CD4-positive, alpha-beta T cell treated with Interleukin-2 at 100 ng/mL for 4 hours (primary cell): ENCODE data around the gene PPP2CA.
"Not testable (repeated sequence)": the region's sequence is repeated elsewhere in the genome, so short reads cannot be mapped to it uniquely, and the experiment has no call there.

ENCODE experiments used
- DNase-seq: peaks from one replicate; pipeline ENCODE4 v3.0.0-alpha.2; 2020; ENCODE audit warnings: low spot score

PPP2CA gene

DNA sequence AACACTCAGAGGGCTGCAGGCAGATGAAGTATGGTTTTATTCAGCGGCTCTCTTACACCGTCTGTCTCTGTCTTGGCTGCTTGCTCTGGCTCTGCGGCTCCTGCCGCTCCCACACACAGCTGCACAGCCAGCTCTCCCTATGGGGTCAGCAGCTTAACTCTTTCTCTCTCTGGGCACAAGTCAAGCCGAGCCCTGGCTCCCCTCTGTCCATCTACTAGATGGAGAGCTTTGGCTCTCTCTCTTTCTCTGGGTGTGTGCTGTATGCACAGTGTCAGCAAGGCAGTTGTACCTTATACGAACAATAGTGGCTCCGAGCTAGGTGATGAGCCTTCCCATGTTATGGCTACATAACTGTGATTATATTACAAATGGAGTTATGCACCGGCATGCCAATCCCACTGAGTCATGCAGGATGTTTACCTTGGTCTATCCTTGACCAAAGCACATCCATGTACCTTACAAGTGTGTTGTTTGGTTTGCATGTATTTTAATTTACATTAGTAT is 19.3 kb upstream of the PPP2CA start:
- DNase-seq: no peak

DNA sequence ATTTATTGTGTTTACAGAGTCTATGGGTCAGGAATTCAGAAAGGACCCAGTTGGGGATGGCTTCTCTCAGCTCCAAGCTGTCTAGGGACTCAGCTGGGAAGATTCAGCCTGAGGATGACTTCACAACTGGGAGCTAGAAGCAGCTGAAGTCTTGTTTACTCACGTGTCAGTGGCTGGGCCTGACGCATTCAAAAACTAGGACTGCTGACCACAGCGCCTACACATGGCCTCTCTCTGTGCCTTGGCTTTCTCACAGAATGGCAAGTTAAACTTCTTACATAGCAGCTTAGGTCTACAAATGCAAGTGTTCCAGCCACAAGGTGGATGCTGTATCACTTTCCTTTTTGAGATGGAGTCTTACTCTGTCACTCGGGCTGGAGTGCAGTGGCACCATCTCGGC is 16.3 kb upstream of the PPP2CA start:
- DNase-seq: no peak

DNA sequence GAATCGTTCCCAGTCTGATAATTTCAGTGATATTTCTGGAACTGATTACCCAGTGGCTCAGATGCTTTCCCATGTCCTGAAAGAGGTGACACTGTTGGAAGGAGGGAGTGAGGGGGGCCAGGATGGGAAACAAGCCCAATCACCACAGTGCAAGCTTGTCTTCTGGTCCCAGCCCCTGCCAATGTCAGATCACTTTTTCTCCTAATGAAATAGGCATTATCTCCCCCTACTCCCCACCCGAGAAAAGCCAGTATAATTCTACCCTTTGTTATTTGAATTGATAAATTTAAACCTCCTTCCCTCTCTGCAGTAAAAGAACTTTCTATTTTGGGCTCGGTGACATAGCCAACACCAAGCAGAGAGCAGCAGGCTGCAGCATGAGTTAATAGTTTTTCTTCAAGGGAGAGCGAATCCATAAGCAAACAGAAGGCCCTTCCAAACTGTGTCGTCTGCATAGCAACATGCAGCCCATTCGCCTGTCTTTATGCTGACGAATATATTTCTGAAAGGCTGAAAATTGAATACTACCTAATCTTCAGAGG is 14.6 kb upstream of the PPP2CA start:
- no peak for DNase-seq

DNA sequence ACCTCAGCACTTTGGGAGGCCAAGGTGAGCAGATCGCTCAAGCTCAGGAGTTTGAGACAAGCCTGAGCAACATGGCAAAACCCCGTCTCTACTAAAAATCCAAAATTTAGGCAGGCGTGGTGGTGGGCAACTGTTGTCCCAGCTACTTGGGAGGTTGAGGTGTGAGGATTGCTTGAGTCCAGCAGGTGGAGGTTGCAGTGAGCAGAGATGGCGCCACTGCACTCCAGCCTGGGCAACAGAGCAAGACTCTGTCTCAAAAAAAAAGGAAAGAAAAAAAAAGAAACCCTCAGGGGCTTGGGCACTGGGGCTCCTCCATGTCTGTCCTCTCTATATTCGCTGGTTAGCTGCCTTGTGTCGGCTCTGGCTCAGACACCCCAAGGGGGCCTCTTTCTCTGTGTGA is 10.9 kb upstream of the PPP2CA start:
- no peak for DNase-seq

DNA sequence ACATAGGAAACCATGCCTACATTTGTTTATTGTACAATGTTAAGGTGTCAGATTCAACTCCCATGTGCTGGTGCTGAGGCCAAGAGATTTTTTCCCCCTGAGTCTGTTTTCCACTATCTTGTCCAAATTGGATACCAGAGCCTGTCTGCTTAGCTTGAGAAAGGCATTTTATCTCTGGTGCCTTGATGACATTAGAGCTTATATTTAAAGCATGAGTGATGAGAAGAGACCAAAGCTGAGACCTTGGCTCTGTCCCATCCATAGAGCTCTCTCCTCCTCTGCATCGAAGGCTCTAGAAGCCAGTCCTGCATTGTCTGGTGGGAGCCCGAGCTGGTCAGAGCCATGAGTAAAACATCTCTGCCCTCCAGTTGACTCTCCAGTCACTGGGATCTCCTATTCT is 10.4 kb upstream of the PPP2CA start:
- no peak for DNase-seq

DNA sequence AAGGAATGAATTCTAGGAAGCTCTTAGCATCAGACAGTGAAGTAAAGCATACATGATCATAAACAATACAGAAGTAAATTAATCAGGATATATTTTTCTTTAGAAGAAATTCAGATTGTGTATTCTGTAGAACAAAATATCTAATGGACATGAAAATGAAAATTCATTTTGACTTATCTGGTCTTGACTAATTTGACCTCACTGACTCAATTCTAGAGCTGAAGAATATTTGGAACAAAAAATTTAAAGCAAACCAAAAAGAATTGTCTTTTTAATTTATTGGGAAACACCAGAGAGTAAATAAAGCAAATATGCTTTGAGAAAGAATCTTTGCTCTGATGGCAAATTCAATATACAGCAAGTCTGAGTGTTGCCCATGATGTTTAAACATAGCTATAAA is 2.8 kb upstream of the PPP2CA start:
- no peak for DNase-seq

DNA sequence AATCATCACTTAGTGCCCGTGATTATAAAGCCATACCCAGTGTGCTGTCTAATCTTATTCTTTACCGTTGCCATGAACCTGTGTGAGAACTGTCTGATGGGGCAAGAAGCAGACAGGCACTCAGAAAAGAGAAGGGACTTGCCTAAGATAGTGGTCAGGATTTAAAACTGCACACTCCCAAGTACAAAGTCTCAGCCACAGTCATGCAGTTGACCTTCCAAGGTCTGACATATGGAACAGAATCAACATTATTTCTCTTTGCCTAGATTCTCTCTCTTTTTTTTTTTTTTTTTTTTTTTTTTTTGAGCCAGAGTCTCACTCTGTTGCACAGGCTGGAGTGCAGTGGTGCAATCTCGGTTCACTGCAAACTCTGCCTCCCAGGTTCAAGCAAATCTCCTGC is 1.9 kb upstream of the PPP2CA start:
- DNase-seq: no peak

DNA sequence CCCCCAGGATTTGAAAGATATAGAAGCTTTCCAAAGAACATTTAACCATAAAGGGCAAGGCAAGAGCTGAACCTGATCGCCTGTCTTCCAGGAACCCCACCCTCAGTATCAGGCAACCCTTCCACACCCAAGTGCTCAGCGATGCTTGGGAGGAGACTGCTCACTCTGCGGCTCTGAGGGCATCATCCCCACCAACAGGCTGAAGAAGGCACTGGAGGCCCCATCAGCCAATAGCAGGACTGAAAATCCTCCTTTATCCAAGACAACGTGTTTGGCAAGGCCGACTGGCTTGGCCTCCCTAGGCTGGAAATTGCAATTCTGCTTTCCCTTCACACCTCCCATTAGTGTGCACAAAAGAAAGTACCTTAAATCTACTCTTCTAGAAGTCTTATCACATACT is 1.4 kb upstream of the PPP2CA start:
- DNase-seq: no peak

DNA sequence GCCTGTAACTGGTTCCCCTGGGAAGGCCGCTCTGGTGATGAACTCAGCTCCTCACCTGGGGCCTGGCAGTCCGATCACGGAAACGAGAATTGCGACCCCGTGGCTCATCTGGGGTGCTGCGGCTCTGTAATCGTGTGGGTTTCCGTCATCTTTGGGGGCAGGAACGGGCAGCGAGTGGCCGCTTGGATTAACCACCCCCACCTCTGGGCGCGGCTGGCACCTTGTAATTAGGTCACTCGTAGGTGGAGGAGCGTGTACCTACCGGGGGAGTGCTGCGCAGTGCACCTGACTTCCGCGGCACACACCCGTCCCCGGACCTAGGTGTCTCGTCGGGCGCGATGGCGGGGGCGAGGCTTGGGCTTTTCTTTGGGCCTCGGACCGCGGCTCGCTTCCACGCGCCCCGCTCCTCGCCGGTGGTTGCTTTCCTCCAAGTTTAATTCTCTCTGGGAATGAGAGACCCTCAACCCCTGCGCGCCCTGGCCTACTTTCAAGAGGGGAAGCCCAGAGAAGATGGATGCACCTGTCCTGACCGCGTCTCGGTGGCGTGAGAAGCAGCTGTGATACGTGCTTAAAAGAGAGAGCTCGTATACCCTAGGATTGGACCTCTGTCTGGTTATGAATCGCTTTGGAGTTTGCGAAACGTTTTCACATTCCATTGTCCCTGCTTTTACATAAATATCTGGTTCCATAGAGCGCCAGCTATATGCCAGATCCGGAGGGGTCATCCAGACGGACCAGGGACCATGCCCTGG is 744 bp upstream of the PPP2CA start:
- peak; percentile 88 for DNase-seq

DNA sequence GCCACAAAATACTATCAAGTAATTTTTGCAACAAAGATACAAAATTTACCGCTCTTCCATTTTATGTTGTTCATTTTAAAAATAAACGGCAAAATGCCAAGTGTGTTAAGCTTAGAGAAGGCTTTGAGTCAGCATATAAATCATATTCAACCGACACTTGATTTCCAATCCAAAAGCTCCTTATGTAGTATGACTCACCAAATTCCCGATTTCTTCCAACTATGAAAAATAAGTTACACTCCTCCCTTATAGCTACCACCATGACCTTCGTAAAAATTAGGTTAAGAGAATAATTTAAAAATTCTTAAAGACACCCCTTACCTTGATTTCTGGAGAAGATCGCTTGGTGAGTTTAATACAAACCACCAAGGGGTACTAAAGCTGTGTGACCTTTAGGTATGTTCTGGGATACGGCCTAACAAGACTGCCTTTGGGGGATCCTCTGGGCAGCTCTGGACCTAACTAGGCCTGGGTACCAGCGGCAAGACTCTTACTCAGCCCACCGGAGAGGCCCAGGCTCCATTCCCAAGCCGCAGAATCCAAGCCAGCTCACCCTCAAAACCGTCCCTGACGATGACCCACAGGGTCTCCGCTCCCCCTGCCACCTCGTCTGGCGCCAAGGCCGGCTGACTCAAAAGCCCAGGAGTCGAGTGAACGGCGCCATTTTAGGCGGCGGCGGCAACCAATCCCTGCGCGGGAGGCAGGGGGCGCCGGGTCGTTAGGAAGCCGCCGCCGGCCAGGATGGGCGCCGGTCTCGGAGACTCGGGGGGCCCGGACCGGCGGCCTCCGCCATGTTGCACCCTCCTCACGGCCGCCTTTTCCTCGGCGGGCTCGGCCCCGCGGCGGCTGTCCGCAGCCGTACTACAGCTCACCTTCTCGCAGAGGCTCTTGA is 739 bp downstream of the PPP2CA start:
- peak; percentile 49 for DNase-seq

DNA sequence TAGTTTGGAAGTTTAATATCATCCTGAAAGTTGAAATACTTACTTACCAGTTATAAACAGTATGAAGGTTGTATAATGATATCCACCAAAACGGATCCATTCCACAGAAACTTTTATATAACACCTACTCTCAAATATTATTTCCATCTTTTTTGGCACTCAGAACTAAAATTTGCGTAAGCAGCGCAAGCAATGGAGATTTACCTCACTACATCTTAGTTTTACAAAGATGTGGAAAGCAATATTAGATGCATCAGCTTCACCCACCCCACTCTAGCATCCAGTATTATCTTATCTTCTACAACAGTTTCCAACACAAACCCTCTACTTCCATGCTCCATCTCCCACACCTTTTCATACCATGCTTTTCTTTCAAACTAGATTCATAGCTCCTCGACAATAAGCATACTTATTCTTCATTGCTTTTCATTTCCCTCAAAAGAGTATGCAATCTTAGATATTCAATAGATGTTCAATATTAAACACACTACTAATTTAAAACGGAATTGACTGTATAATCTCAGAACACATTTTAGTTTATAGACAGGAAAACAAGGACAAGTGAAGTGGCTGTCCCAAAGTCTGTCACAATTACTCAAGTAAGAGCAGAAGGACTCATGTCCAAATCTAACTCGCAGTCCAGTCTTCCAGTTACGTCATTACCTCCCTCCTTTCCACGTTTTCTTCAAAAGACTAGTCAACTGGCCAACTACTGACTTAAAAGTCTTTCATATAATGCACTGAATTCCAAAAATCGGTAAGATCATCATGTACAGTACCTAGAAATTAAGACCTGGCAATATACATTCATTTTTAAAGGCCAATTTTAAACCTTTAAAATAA is 2.2 kb downstream of the PPP2CA start:
- DNase-seq: no peak

DNA sequence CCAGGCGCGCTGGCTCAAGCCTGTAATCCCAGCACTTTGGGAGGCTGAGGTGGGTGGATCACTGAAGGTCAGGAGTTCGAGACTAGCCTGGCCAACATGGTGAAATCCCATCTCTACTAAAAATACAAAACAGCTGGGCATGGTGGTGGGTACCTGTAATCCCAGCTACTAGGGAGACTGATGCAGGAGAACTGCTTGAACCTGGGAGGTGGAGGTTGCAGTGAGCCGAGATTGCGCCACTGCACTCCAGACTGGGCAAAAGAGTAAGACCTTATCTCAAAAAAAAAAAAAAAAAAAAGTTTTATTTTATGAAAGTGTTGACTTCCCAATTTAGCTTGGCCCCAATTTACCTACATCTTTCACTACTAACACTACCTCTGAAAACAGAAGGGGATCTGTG is 4.2 kb downstream of the PPP2CA start:
- DNase-seq: not testable (repeated sequence)

DNA sequence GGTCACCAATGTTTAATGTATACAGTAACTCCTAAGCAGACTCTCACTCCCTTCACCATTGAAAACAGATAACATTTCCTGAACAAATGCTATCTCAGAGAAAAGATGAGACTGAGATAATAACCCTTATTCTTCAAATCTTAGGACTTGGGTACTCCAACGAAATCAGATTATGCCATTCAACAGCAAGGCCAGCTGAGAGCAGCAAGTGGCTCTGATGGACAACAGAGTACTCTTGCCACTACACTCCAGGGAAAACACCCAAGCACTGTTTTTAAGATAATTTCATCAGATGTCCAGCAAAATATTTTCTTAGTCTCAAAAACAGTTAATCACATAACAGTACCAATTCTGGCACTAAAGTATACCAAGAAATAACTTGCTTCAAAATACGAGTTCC is 10.1 kb downstream of the PPP2CA start:
- no peak for DNase-seq

DNA sequence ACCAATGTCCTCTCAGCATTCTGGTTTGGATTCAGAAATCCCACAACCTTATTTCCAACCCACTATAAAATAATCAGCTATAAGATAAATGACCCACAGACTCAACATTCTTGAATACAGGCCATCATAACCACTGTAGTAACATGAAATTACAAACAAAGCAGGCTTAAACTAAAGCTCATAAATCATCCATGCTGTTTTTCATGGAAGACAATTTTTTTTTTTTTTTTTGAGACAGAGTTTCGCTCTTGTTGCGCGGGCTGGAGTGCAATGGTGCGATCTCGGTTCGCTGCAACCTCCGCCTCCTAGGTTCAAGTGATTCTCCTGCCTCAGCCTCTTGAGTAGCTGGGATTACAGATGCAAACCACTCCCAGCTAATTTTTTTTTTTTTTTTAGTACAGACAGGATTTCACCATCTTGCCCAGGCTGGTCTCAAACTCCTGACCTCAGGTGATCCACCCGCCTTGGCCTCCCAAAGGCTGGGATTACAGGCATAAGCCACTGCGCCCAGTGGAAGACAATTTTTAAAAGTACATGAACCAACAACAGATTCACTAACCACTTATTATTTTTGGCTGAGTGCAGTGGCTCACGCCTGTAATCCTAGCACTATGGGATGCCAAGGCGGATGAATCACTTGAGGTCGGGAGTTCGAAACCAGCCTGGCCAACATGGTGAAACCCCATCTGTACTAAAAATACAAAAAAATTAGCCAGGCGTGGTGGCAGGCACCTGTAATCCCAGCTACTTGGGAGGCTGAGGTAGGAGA is 14.4 kb downstream of the PPP2CA start:
- DNase-seq: not testable (repeated sequence)

DNA sequence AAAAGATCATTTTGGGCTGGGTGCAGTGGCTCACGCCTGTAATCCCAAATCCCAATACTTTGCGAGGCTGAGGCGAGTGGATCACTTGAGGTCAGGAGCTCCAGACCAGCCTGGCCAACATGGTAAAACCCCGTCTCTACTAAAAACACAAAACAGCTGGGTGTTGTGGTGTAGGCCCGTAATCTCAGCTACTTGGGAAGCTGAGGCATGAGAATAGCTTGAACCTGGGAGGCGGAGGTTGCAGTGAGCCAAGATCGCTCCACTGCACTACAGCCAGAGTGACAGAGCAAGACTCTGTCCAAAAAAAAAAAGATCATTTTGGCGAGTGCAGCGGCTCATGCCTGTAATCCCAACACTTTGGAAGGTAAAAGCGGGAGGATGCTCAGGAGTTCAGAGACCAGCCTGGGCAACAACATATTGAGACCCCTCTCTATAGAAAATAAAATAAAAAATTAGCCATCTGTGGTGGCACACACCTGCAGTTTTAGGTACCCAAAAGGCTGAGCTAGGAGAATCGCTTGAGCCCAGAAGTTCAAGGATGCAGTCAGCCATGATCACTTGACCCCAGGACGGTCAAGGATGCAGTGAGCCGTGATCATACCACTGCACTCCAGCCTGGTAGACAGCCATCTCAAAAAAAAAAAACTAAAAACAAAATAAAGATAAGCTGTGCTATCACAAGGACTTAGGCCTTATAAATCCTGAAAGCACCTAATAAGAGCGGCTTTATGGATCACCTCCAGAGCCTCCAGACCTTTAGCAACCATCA is 16.2 kb downstream of the PPP2CA start:
- DNase-seq: no peak

DNA sequence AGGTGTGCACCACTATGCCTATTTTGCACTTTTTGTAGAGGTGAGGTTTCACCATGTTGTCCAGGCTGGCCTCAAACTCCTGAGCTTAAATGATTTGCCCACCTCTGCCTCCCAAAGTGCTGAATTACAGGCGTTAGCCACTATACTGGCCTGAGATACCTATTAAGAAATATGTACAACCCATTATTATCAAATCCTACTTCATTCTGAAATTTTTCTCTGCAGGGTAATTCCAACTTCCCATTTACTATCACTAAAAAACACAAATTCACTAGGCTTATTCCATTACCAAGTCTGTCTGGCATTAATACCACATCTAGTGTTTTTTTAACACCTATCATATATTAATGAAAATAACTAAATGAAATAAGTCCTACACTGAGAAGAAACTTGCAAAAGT is 18.2 kb downstream of the PPP2CA start:
- no peak for DNase-seq

DNA sequence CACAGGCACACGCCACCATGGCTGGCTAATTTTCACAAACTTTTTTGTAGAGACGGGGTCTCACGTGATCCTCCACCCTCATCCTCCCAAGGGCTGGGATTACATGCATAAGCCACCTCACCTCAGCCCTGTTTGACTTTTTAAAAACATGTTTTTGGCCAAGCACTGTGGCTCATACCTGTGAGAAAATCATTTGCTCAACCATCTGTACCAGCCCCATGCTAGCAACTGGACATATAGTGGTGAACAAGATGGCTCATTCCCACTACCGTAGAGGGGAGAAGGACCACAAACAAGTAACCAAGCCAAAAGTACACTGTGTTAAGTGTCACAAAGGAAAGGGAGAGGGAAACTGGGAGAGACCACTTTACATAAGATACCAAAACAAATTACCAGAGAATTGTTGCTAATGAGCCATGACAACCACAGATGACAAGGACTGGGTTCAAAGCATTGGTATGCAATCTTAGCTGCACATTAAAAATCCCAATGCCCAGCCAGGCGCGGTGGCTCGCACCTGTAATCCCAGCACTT is 19.2 kb downstream of the PPP2CA start:
- no peak for DNase-seq

DNA sequence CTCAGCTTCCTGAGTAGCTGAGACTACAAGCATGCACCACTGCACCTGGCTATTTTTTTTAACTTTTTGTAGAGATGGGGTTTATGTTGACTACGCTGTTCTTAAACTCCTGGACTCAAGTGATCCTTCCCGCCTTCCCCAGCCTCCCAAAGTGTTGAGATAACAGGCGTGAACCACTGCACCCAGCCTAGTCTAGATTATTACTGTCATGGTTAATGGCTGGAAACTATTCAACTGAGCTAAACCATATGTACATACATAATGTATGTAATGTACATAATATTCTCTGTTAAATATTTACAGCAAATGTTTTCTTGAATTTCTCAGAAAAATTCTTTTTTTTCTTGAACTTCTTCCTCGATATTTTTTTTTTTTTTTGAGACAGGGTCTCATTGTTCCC is 21.3 kb downstream of the PPP2CA start:
- DNase-seq: no peak

DNA sequence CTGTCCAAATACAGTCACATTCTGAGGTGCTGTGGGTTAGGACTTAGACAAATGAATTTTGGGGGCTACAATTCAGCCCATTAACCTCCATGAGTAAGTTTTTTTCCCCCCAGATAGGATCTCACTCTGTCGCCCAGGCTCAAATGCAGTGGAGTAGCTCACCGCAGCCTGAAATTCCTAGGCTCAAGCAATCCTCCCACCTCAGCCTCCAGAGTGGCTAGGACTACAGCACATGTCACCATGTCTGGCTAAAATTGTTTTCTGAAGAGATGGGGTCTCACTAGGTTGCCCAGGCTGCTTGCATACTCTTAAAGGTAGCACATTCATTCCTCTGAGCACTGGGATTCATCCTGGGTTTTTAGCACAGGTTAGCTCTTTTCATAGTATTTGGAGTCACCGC is 22.2 kb downstream of the PPP2CA start:
- no peak for DNase-seq

DNA sequence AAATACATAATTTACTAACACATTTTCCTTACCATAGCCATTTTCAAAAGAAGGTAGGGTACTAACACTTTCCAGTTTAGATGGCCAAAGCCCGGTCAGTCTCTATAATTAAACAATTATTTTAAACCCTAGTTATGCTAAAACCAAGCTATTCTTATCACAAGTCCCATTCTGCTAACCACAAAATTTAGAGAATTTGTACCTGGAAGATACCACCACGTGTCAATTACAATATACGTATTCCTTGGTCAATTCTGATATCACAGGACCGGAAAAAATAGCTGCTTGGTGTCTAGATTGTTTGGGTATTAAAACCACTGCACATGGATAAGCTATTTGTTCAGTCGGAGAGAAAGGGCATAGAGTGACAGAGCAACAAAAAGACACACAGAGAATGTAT is 30.2 kb downstream of the PPP2CA start:
- no peak for DNase-seq
